HEK293T (cell line): Measurements from ENCODE around the gene RASD1.

Source experiments
- CTCF ChIA-PET: fragments of 350-600 bp; formaldehyde crosslinking; extraction: SDS; loops from one replicate; lab custom pipeline; 2021; ENCODE audit warnings: antibody characterized with exemption, inconsistent platforms; lab: Yijun Ruan, JAX
- POLR2A ChIA-PET: fragments of 350-600 bp; formaldehyde crosslinking; extraction: SDS; loops from one replicate; lab custom pipeline; 2020; ENCODE audit warnings: antibody characterized with exemption, inconsistent platforms; lab: Yijun Ruan, JAX
- DNase-seq: peaks from one replicate; pipeline ENCODE4 v3.0.0; 2012; ENCODE audit warnings: mixed read lengths; ENCODE audit errors: extremely low spot score
- ARNT ChIP-seq: fragments of 450-650 bp; IDR thresholded peaks from 2 replicates; pipeline ENCODE4 v1.6.1; 2017; ENCODE audit warnings: mild to moderate bottlenecking
- BHLHE40 ChIP-seq: fragments of 450-650 bp; IDR thresholded peaks from 2 replicates; pipeline ENCODE4 v1.6.1; 2016; ENCODE audit warnings: mild to moderate bottlenecking, moderate library complexity, borderline replicate concordance
- CTBP1 ChIP-seq: fragments of 450-650 bp; IDR thresholded peaks from 2 replicates; pipeline ENCODE4 v1.6.1; 2016; ENCODE audit warnings: borderline replicate concordance
- ELF4 ChIP-seq: fragments of 450-650 bp; IDR thresholded peaks from 2 replicates; pipeline ENCODE4 v1.6.1; 2017; ENCODE audit warnings: antibody characterized with exemption
- FOXA1 ChIP-seq: fragments of 450-650 bp; IDR thresholded peaks from 2 replicates; pipeline ENCODE4 v1.6.1; 2016; ENCODE audit warnings: mild to moderate bottlenecking
- FOXK2 ChIP-seq: fragments of 450-650 bp; IDR thresholded peaks from 2 replicates; pipeline ENCODE4 v1.6.1; 2016; ENCODE audit warnings: mild to moderate bottlenecking
- FOXM1 ChIP-seq: fragments of 450-650 bp; IDR thresholded peaks from 2 replicates; pipeline ENCODE4 v1.6.1; 2017; ENCODE audit warnings: mild to moderate bottlenecking, borderline replicate concordance
- HDGF ChIP-seq: fragments of 450-650 bp; IDR thresholded peaks from 2 replicates; pipeline ENCODE4 v1.6.1; 2017; ENCODE audit warnings: antibody characterized with exemption, borderline replicate concordance
- L3MBTL2 ChIP-seq: fragments of 450-650 bp; conservative IDR thresholded peaks from 2 replicates; pipeline ENCODE4 v1.6.1; 2016; ENCODE audit warnings: mild to moderate bottlenecking
- LEF1 ChIP-seq: fragments of 450-650 bp; IDR thresholded peaks from 2 replicates; pipeline ENCODE4 v1.6.1; 2017; ENCODE audit warnings: mild to moderate bottlenecking, borderline replicate concordance
- NFRKB ChIP-seq: fragments of 450-650 bp; IDR thresholded peaks from 2 replicates; pipeline ENCODE4 v1.6.1; 2016; ENCODE audit warnings: mild to moderate bottlenecking, moderate library complexity
- SP1 ChIP-seq: fragments of 450-650 bp; IDR thresholded peaks from 2 replicates; pipeline ENCODE4 v1.6.1; 2017
- SUZ12 ChIP-seq: fragments of 450-650 bp; IDR thresholded peaks from 2 replicates; pipeline ENCODE4 v1.6.1; 2016; ENCODE audit warnings: mild to moderate bottlenecking
- TARDBP ChIP-seq: fragments of 450-650 bp; IDR thresholded peaks from 2 replicates; pipeline ENCODE4 v1.6.1; 2016
- ZNF384 ChIP-seq: fragments of 450-650 bp; IDR thresholded peaks from 2 replicates; pipeline ENCODE4 v1.6.1; 2016
- TF ChIP-seq, protein P1 (sequence below): fragments of 450-650 bp; IDR thresholded peaks from 2 replicates; pipeline ENCODE4 v1.6.1; 2016

The RASD1 gene

DNA sequence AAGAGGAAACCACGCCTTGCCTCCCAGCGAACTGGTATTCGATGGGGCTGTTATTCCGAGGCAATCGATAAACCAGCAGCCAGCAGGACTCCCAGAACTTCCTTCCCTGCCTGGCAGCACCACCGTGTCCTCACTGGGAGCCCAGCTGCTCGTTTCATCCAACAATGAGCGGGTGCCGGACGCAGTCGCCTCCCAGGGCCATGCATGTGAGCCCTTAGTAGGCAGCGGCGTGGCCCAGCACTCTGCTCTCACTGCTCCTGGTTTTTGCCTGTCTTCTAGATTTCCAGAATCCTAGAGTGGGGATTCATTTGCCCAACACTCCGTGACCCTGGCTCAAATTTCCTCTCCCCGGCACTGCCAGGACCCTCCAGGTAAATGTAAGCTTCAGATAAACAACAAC, 29.1 kb upstream of the RASD1 start:
- ChIA-PET POLR2A (no interaction called here), CTCF (interaction anchor here (0.5 to 1.2 kb wide), 2 partner anchors 11 to 89 kb away, joined by 3 to 4 read pairs; no protein-coding TSS in a partner anchor)
- TF ChIP-seq LEF1 = no peak
- DNase-seq = no peak

- POLR2A ChIA-PET = interaction anchor here (0.7 to 1.0 kb wide), 2 partner anchors 14 to 66 kb away, joined by 3 read pairs; no protein-coding TSS in a partner anchor
- no peak for TF ChIP-seq FOXA1
- no peak for TF ChIP-seq ZNF384
- no peak for TF ChIP-seq CTBP1
- no peak for TF ChIP-seq SUZ12
- TF ChIP-seq ELF4 = no peak
- TF ChIP-seq, protein P1, sequence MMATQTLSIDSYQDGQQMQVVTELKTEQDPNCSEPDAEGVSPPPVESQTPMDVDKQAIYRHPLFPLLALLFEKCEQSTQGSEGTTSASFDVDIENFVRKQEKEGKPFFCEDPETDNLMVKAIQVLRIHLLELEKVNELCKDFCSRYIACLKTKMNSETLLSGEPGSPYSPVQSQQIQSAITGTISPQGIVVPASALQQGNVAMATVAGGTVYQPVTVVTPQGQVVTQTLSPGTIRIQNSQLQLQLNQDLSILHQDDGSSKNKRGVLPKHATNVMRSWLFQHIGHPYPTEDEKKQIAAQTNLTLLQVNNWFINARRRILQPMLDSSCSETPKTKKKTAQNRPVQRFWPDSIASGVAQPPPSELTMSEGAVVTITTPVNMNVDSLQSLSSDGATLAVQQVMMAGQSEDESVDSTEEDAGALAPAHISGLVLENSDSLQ = no peak
- no peak for TF ChIP-seq LEF1
- no peak for TF ChIP-seq FOXM1
- no peak for TF ChIP-seq L3MBTL2
- no peak for TF ChIP-seq SP1
- no peak for TF ChIP-seq TARDBP
- TF ChIP-seq FOXK2 = no peak
- TF ChIP-seq ARNT = no peak
- no peak for TF ChIP-seq HDGF
- no peak for TF ChIP-seq BHLHE40
- no peak for TF ChIP-seq NFRKB
- no peak for DNase-seq
- CTCF ChIA-PET = interaction anchor here (1.2 to 1.6 kb wide), 3 partner anchors 9 to 27 kb away, joined by 3 to 4 read pairs (median 3); no protein-coding TSS in a partner anchor
These were observed 27.7 kb upstream of the RASD1 start for GRCh38 chr17:17523731-17524490.

- no peak for TF ChIP-seq L3MBTL2
- TF ChIP-seq BHLHE40 = no peak
- TF ChIP-seq TARDBP = no peak
- no peak for TF ChIP-seq SP1
- TF ChIP-seq, protein P1 = no peak
- TF ChIP-seq CTBP1 = no peak
- no peak for TF ChIP-seq ZNF384
- TF ChIP-seq SUZ12 = no peak
- TF ChIP-seq FOXK2 = no peak
- TF ChIP-seq FOXM1 = no peak
- no peak for TF ChIP-seq HDGF
- TF ChIP-seq NFRKB = no peak
- CTCF ChIA-PET = interaction anchor here (1.2 to 1.6 kb wide), 3 partner anchors 9 to 26 kb away, joined by 3 to 4 read pairs (median 3); no protein-coding TSS in a partner anchor
- POLR2A ChIA-PET = interaction anchor here (0.7 to 1.0 kb wide), 2 partner anchors 14 to 67 kb away, joined by 3 read pairs; no protein-coding TSS in a partner anchor
- no peak for DNase-seq
These were observed 27.0 kb upstream of the RASD1 start for GRCh38 chr17:17523001-17523730.

GRCh38 chr17:17520599-17521232, 24.5 kb upstream of the RASD1 start:
- TF ChIP-seq ELF4 = no peak
- TF ChIP-seq, protein P1 = no peak
- no peak for DNase-seq
- ChIA-PET POLR2A (no interaction called here), CTCF (no interaction called here)

GRCh38 chr17:17519886-17520285, 23.7 kb upstream of the RASD1 start:
- POLR2A ChIA-PET = interaction anchor here (0.6 to 1.7 kb wide), 2 partner anchors 8 to 9 kb away, joined by 3 read pairs; no protein-coding TSS in a partner anchor
- no peak for DNase-seq
- CTCF ChIA-PET = no interaction called here
- TF ChIP-seq ELF4 (no peak), ARNT (no peak), LEF1 (no peak)

DNA sequence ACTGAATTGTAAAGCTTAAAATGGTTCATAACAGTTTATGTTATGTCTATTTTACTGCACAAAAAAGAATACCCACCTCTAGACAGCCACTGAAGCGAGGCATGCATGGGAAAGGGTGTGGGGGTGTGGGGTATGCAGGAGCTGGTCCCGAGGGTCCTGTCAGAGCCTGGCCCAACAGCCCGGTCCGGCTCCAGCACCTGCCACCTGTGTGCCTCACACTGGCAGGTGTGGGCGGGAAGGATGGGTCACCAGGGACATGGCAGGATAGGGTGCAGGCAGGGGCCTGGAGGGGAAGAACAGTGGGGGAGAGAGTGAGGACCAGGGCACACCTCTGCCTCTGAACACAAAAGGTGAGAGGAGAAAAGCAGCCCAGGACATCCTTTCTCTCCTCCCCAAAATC, 22.8 kb upstream of the RASD1 start:
- POLR2A ChIA-PET = interaction anchor here (0.6 to 1.7 kb wide), 2 partner anchors 9 to 10 kb away, joined by 3 read pairs; no protein-coding TSS in a partner anchor
- TF ChIP-seq SUZ12 (no peak), HDGF (no peak), SP1 (no peak), LEF1 (no peak), ZNF384 (no peak), FOXM1 (no peak), FOXK2 (no peak), CTBP1 (no peak), ELF4 (no peak), L3MBTL2 (no peak), BHLHE40 (no peak), TARDBP (no peak), ARNT (no peak), FOXA1 (no peak), NFRKB (no peak)
- CTCF ChIA-PET = interaction anchor here (0.5 kb wide), 1 partner anchor 9 kb away, joined by 3 read pairs; no protein-coding TSS in a partner anchor
- no peak for DNase-seq
